HG03108 (cell line): ENCODE measurements around the gene TMEM8B.
"Not testable (repeated sequence)": the region's sequence is repeated elsewhere in the genome, so short reads cannot be mapped to it uniquely, and the experiment has no call there.

ENCODE experiments used
- ATAC-seq: cut with Tn5 transposase; IDR thresholded peaks from one replicate; pipeline ENCODE4 v1.9.1; 2021; ENCODE audit warnings: moderate library complexity; ENCODE audit not compliant: unreplicated experiment

TMEM8B gene

GRCh38 chr9:35905912-35906679 lies 77.1 kb downstream of the TMEM8B start, which contains the start of gene HRCT1:
HRCT1 (plus strand) TSS chr9:35906202; CDS start chr9:35906288, 86 bp downstream.
- no peak for ATAC-seq

- ATAC-seq = no peak
These were observed 78.1 kb downstream of the TMEM8B start for GRCh38 chr9:35906923-35907699.

GRCh38 chr9:35907711-35908503 lies 78.9 kb downstream of the TMEM8B start:
- ATAC-seq = no peak

- no peak for ATAC-seq
These were observed 79.6 kb downstream of the TMEM8B start for GRCh38 chr9:35908504-35909125.

- no peak for ATAC-seq
These were observed 80.2 kb downstream of the TMEM8B start, which contains the start of gene SPAAR for GRCh38 chr9:35909274-35909673. SPAAR (plus strand) TSS chr9:35909490; CDS start chr9:35910464, 974 bp downstream.

GRCh38 chr9:35909687-35910612 lies 80.9 kb downstream of the TMEM8B start:
- ATAC-seq = no peak

GRCh38 chr9:35910613-35911359 lies 81.8 kb downstream of the TMEM8B start:
- no peak for ATAC-seq

- ATAC-seq = no peak
These were observed 82.7 kb downstream of the TMEM8B start for GRCh38 chr9:35911690-35912089.

GRCh38 chr9:35912791-35913400 lies 83.9 kb downstream of the TMEM8B start:
- no peak for ATAC-seq

- not testable (repeated sequence) for ATAC-seq
These were observed 84.4 kb downstream of the TMEM8B start for GRCh38 chr9:35913429-35913828.

- ATAC-seq = no peak
These were observed 85.3 kb downstream of the TMEM8B start for GRCh38 chr9:35914301-35914807.
